Choroid plexus epithelial cell (primary cell): ENCODE results near the gene SGCA.

Source experiments
- DNase-seq: peaks from one replicate; pipeline ENCODE4 v3.0.0-alpha.2; 2010; ENCODE audit warnings: low read depth
- H3K4me3 ChIP-seq: 2 replicates; pipeline ENCODE4 v1.5.1; 2011; ENCODE audit warnings: low read depth, mild to moderate bottlenecking, control low read depth, low read length, moderate library complexity
- CTCF ChIP-seq: conservative IDR thresholded peaks from 2 replicates; pipeline ENCODE4 v1.5.1; 2011; ENCODE audit warnings: low read depth, mild to moderate bottlenecking, control low read depth, inconsistent platforms, low read length, moderate library complexity

The SGCA gene

GRCh38 chr17:50219939-50220465 lies 54.2 kb downstream of the SGCA start:
- no peak for TF ChIP-seq CTCF
- peak; percentile 85 for DNase-seq
- H3K4me3 ChIP-seq = peak overlapping the region; percentile 2

- DNase-seq = no peak
- H3K4me3 ChIP-seq = no peak overlapping the region
- TF ChIP-seq CTCF = no peak
Measured at GRCh38 chr17:50220811-50221210, 55.0 kb downstream of the SGCA start.

DNA sequence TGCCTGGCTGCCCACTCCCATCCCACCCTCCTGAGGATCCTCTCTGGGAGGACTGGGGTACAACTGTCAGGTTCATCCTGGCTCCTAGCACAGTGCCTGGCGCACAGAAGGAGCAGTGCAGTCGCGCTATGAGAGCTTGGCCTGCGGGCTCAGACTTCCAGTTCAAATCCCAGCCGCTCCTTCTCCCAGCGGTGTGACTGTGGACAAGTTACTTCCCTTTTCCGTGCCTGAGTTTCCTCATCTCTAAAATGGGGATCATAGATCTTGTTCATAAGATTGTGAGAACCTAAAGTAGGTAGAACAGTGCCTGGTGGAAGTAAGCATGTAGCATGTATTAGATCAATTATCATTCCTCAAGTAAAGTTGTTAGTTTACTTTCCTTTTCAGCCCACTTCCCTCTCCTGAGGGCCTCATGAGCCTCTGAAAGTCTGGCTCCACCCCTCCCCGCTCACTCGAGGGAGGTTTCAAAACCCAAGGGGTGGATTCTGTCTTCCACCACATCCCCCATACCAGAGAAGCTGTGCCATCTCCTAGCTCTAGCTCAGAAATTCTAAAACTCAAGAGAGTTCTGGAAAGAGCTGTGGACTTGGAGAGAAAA lies 55.6 kb downstream of the SGCA start:
- no peak overlapping the region for H3K4me3 ChIP-seq
- TF ChIP-seq CTCF = no peak
- peak; percentile 86 for DNase-seq

DNA sequence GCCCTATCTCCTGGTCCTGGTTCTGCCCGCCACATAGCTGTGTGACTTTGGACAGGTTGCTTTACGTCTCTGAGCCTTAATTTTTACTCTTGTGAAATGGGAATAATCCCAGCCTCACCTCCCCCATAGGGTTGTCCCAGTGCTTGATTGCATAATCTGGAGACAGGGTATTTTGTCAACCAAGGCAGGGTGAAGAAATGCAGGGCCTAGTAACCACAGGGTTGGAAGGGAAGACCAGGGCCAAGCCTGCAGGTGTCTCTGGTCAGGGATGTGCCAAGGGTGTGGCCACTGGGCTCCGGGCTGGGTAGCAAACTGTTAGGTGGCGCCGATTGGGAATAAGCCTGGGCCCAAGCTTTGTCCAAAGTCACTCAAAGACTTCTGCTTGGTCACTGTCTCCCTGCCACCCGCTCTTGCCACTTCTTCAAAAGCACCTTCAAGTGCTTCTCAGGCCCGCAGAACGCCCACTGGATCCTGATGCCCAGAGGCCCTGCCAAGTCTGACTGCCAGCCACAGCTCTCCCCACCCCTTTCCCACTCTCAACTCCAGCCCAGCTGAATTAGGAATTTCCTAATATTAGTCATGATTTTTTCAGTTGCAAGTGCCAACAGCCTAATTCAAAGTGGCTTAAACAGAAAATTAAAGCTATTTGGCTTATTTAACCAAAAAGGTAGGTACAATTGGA lies 56.2 kb downstream of the SGCA start:
- TF ChIP-seq CTCF = no peak
- no peak for DNase-seq
- no peak overlapping the region for H3K4me3 ChIP-seq

GRCh38 chr17:50222922-50223321 lies 57.1 kb downstream of the SGCA start:
- H3K4me3 ChIP-seq = no peak overlapping the region
- TF ChIP-seq CTCF = no peak
- DNase-seq = no peak
